Osteocyte (in vitro differentiated cells): ENCODE measurements around the gene RBM48. TPM values are rescaled to one million over a fixed set of nuclear protein-coding genes. Genes with fewer than 3 reads are reported as not detected.

ENCODE experiments used
- DNase-seq: peaks from one replicate; pipeline ENCODE4 v3.0.0; 2021; ENCODE audit warnings: mixed read lengths; ENCODE audit not compliant: unreplicated experiment; ENCODE audit errors: extremely low spot score
- H3K27ac Mint-ChIP-seq: one replicate; pipeline ENCODE4 v1.8.0; 2021; ENCODE audit warnings: mild to moderate bottlenecking, mixed read lengths; ENCODE audit not compliant: unreplicated experiment
- H3K27me3 Mint-ChIP-seq: one replicate; pipeline ENCODE4 v1.8.0; 2021; ENCODE audit warnings: mixed read lengths; ENCODE audit not compliant: unreplicated experiment
- H3K36me3 Mint-ChIP-seq: one replicate; pipeline ENCODE4 v1.8.0; 2021; ENCODE audit warnings: mixed read lengths; ENCODE audit not compliant: unreplicated experiment
- H3K4me1 Mint-ChIP-seq: one replicate; pipeline ENCODE4 v1.8.0; 2021; ENCODE audit warnings: mixed read lengths; ENCODE audit not compliant: unreplicated experiment
- H3K4me3 Mint-ChIP-seq: one replicate; pipeline ENCODE4 v1.8.0; 2021; ENCODE audit warnings: mild to moderate bottlenecking, moderate library complexity, mixed read lengths; ENCODE audit not compliant: unreplicated experiment
- H3K9me3 Mint-ChIP-seq: one replicate; pipeline ENCODE4 v1.8.0; 2021; ENCODE audit warnings: mixed read lengths; ENCODE audit not compliant: unreplicated experiment
- CTCF ChIP-seq: fragments of 200-600 bp; sonication (generic); IDR thresholded peaks from 2 replicates; pipeline ENCODE4 v1.5.0; 2021; ENCODE audit warnings: antibody characterized with exemption, mild to moderate bottlenecking, moderate library complexity
- total RNA-seq: library from RNA; stranded (reverse); gene quantifications from 2 replicates; pipeline ENCODE4 v1.2.1, GENCODE V29; 2021

The RBM48 gene
- total RNA-seq, 1 donor from 2014 or later, result 15.5 TPM

- Mint-ChIP-seq H3K27ac (peak overlapping the region; percentile 53), H3K4me1 (peaks cover 40% of the 10 kb centered on the region)
These were observed 58.2 kb downstream of the RBM48 start for GRCh38 chr7:92586841-92587240.

More at GRCh38 chr7:92586841-92587240, 58.2 kb downstream of the RBM48 start:
- Mint-ChIP-seq H3K27me3 (peaks cover 2% of the 10 kb centered on the region), H3K4me3 (no peak overlapping the region), H3K36me3 (no peaks in the 10 kb centered on the region), H3K9me3 (no peaks in the 10 kb centered on the region)
- DNase-seq, result no peak
- TF ChIP-seq CTCF, result no peak

Other genes starting within 250 kb of the RBM48 start
- gene GATAD1, start 81.3 kb upstream of the RBM48 start, total RNA-seq, result 42.2 and 42.8 TPM in 2 replicates
- not detected in 2 replicates for gene ERVW-1, start 50.8 kb upstream of the RBM48 start, total RNA-seq
- 16.2 and 17.0 TPM in 2 replicates for gene PEX1, start 275 bp upstream of the RBM48 start, total RNA-seq
- 22.3 TPM in 2 replicates for gene FAM133B, start 61.6 kb downstream of the RBM48 start, total RNA-seq